ENCODE measurements around the gene SHMT2. TPM values are rescaled to one million over a fixed set of nuclear protein-coding genes. Genes with fewer than 3 reads are reported as not detected.

The SHMT2 gene
- total and polyA plus RNA-seq, 7 donors = 24.6 to 100 (median 30.0) TPM

DNA sequence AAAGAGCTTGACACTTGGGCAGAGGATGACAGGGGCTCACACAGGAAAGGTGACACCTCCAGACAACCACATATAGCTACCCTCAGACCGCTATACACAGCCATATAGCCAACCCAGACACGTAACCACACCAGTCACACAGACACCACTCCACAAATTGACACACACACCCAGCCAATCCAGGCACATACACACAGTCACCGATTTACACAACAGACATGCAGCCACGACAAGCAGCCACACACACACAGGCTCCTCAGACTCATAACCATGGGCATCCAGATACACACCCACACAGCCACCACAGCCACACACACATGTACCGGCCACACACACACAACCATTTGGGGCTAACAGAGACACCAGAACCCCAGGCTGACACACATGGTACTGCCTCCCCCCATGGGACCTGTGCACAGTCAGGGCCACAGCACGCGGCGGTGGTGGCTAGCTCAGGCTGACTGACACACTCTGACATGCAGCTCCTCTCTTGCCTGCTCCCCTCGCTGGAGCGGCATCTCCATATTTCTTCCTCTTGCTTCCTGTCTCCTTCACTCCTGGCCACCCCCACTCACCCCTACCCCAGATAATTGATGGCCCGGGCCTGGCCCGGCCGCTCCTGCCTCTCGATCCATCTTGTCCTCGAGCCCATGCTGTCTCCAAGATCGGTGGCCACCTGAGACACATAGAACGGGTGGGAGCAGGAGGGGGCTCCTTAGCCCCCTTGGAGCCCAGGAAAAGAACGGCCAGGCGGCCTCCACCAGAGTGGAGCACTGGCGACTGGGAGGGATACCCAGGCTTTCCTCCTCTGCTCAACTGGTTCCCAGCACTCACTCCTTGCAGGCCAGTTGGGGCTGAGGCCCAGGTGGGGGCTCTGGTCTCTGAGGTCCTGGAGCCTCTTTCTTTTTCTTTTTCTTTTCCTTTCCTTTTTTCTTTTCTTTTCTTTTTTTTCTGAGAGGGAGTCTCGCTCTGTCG lies 6.0 kb upstream of the SHMT2 start:
- no peak for DNase-seq
- Histone ChIP-seq H3K27ac (no peak overlapping the region), H3K27me3 (peaks cover 71 to 95% (median 91%) of the 10 kb centered on the region in 3 donors), H3K36me3 (no peaks in the 10 kb centered on the region), H3K4me3 (no peak overlapping the region), H3K9me3 (no peaks in the 10 kb centered on the region), H3K4me1 (peaks cover 0 to 27% (median 14%) of the 10 kb centered on the region in 4 donors)
- intact Hi-C loops (cut with DNase I) = no loop called here
- 48 to 49% methylated on average over 22 of the region's 22 CpGs for WGBS, 2 donors
- TF ChIP-seq POLR2A (IDR thresholded peaks at IDR 0.05) (no peak), POLR2AphosphoS5 (IDR thresholded peaks at IDR 0.05) (no peak), EP300 (IDR thresholded peaks at IDR 0.05) (no peak)
- TF ChIP-seq, protein P1, sequence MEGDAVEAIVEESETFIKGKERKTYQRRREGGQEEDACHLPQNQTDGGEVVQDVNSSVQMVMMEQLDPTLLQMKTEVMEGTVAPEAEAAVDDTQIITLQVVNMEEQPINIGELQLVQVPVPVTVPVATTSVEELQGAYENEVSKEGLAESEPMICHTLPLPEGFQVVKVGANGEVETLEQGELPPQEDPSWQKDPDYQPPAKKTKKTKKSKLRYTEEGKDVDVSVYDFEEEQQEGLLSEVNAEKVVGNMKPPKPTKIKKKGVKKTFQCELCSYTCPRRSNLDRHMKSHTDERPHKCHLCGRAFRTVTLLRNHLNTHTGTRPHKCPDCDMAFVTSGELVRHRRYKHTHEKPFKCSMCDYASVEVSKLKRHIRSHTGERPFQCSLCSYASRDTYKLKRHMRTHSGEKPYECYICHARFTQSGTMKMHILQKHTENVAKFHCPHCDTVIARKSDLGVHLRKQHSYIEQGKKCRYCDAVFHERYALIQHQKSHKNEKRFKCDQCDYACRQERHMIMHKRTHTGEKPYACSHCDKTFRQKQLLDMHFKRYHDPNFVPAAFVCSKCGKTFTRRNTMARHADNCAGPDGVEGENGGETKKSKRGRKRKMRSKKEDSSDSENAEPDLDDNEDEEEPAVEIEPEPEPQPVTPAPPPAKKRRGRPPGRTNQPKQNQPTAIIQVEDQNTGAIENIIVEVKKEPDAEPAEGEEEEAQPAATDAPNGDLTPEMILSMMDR (IDR thresholded peaks at IDR 0.05) = no peak

GRCh38 chr12:57224278-57224972 lies 5.1 kb upstream of the SHMT2 start:
- H3K9me3 ChIP-seq = no peaks in the 10 kb centered on the region
- no peak for DNase-seq
- intact Hi-C loops (cut with DNase I) = no loop called here
- H3K4me1 ChIP-seq = peaks cover 0 to 34% (median 16%) of the 10 kb centered on the region in 4 donors
- TF ChIP-seq EP300 (IDR thresholded peaks at IDR 0.05) (no peak), POLR2A (IDR thresholded peaks at IDR 0.05) (no peak), POLR2AphosphoS5 (IDR thresholded peaks at IDR 0.05) (no peak)
- TF ChIP-seq, protein P1 (IDR thresholded peaks at IDR 0.05) = no peak
- 35 to 36% methylated on average over 30 of the region's 30 CpGs for WGBS, 2 donors
- H3K4me3 ChIP-seq = peak overlapping the region in 1 of 4 donors; percentile 6
- H3K27me3 ChIP-seq = peaks cover 66 to 86% (median 81%) of the 10 kb centered on the region in 3 donors
- H3K27ac ChIP-seq = no peak overlapping the region
- no peaks in the 10 kb centered on the region for H3K36me3 ChIP-seq

DNA sequence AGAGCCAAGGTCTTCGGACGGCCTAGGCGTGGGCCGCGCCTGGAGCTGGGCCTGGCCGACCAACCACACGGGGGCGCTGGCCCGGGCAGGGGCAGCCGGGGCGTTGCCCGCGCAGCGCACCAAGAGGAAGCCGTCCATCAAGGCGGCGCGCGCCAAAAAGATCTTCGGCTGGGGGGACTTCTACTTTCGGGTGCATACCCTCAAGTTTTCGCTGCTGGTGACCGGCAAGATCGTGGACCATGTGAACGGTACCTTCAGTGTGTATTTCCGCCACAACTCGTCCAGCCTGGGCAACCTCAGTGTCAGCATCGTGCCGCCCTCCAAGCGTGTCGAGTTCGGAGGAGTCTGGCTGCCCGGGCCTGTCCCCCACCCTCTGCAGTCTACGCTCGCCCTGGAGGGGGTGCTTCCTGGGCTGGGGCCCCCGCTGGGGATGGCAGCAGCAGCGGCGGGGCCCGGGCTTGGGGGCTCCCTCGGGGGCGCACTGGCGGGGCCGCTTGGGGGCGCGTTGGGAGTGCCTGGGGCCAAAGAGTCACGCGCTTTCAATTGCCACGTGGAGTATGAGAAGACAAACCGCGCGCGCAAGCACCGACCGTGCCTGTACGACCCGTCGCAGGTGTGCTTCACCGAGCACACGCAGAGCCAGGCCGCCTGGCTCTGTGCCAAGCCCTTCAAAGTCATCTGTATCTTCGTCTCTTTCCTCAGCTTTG lies 4.4 kb upstream of the SHMT2 start:
- DNase-seq = peak; percentile 71
- TF ChIP-seq, protein P1 (IDR thresholded peaks at IDR 0.05) = peak in 1 of 4 experiments; percentile 45
- TF ChIP-seq POLR2AphosphoS5 (IDR thresholded peaks at IDR 0.05) = no peak
- no peak for TF ChIP-seq POLR2A (IDR thresholded peaks at IDR 0.05)
- TF ChIP-seq EP300 (IDR thresholded peaks at IDR 0.05) = no peak
- H3K4me1 ChIP-seq = peaks cover 0 to 36% (median 19%) of the 10 kb centered on the region in 4 donors
- 4 to 5% methylated on average over 61 of the region's 61 CpGs for WGBS, 2 donors
- H3K27ac ChIP-seq = no peak overlapping the region
- intact Hi-C loops (cut with DNase I) = no loop called here
- peak overlapping the region in 2 of 4 donors; percentile 5 to 6 for H3K4me3 ChIP-seq
- peaks cover 61 to 79% (median 74%) of the 10 kb centered on the region in 3 donors for H3K27me3 ChIP-seq
- H3K36me3 ChIP-seq = no peaks in the 10 kb centered on the region
- H3K9me3 ChIP-seq = no peaks in the 10 kb centered on the region

DNA sequence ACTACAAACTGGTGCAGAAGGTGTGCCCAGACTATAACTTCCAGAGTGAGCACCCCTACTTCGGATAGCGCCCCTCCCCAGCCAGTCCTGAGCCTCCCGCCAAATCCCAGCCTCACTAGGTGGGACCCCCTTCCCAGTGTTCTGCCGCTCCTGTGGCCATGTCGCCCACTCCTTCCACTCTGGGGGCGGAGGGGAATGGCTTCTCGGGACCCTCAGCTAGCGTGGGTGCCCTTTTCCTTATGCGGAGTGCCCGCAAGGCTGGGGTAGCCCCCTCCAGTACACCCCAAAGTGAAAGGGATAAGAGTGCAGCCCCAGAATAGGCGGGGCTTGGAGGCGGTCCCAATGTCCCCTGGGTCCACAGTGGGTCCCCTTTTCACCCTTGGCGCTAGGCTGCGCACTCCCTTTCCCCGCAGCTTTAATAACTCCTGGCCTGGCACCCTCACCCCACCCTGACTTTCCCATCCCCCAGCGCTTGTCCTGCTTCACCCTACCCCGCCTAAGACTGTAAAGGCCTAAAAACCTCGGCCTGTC lies 3.8 kb upstream of the SHMT2 start:
- H3K4me1 ChIP-seq = peaks cover 0 to 39% (median 25%) of the 10 kb centered on the region in 4 donors
- H3K9me3 ChIP-seq = no peaks in the 10 kb centered on the region
- H3K36me3 ChIP-seq = no peaks in the 10 kb centered on the region
- no peak for DNase-seq
- no peak overlapping the region for H3K27ac ChIP-seq
- intact Hi-C loops (cut with DNase I) = no loop called here
- TF ChIP-seq POLR2AphosphoS5 (IDR thresholded peaks at IDR 0.05) = no peak
- TF ChIP-seq, protein P1 (IDR thresholded peaks at IDR 0.05) = no peak
- no peak for TF ChIP-seq EP300 (IDR thresholded peaks at IDR 0.05)
- no peak for TF ChIP-seq POLR2A (IDR thresholded peaks at IDR 0.05)
- H3K27me3 ChIP-seq = peaks cover 57 to 72% (median 68%) of the 10 kb centered on the region in 3 donors
- WGBS, 2 donors = 26 to 30% methylated on average over 18 of the region's 18 CpGs
- no peak overlapping the region for H3K4me3 ChIP-seq
